NCI-H748 (cell line): Measurements from ENCODE around the gene DPY30.
"Not testable (repeated sequence)": the region's sequence is repeated elsewhere in the genome, so short reads cannot be mapped to it uniquely, and the experiment has no call there.

ENCODE experiments used
- DNase-seq: peaks from one replicate; lab custom pipeline; 2025; ENCODE audit not compliant: unreplicated experiment; lab: John Stamatoyannopoulos, UW

DPY30 gene

GRCh38 chr2:32039447-32040219 is at the start of gene DPY30:
Gene DPY30, minus strand, starts transcription at chr2:32039805. Its CDS starts 349 bp downstream, at chr2:32039456.
- peak; percentile 92 for DNase-seq

GRCh38 chr2:32074134-32074506 is 34.5 kb upstream of the DPY30 start:
- no peak for DNase-seq

- DNase-seq = no peak
These were observed 27.9 kb upstream of the DPY30 start for GRCh38 chr2:32067549-32067948.

GRCh38 chr2:32064713-32065112 is 25.1 kb upstream of the DPY30 start:
- no peak for DNase-seq

GRCh38 chr2:32064021-32064601 is 24.5 kb upstream of the DPY30 start:
- peak; percentile 30 for DNase-seq

GRCh38 chr2:32063310-32064020 is 23.9 kb upstream of the DPY30 start, which contains the start of gene SPAST:
Gene SPAST, plus strand, starts transcription at chr2:32063556. Its CDS starts 276 bp downstream, at chr2:32063832.
- peak; percentile 97 for DNase-seq

GRCh38 chr2:32061973-32062861 is 22.6 kb upstream of the DPY30 start:
- DNase-seq = peak; percentile 37

- DNase-seq = no peak
These were observed 21.8 kb upstream of the DPY30 start for GRCh38 chr2:32061430-32061829.

GRCh38 chr2:32060266-32060665 is 20.7 kb upstream of the DPY30 start:
- DNase-seq = no peak

GRCh38 chr2:32058130-32058529 is 18.5 kb upstream of the DPY30 start:
- DNase-seq = no peak

- DNase-seq = not testable (repeated sequence)
These were observed 15.0 kb upstream of the DPY30 start for GRCh38 chr2:32054583-32054982.

GRCh38 chr2:32051836-32052439 is 12.3 kb upstream of the DPY30 start:
- no peak for DNase-seq

- no peak for DNase-seq
These were observed 4.0 kb upstream of the DPY30 start for GRCh38 chr2:32043561-32043960.

GRCh38 chr2:32034198-32034887 is 5.3 kb downstream of the DPY30 start:
- DNase-seq = not testable (repeated sequence)

- DNase-seq = not testable (repeated sequence)
These were observed 20.7 kb downstream of the DPY30 start for GRCh38 chr2:32018789-32019482.

GRCh38 chr2:32012872-32013271 is 26.7 kb downstream of the DPY30 start:
- no peak for DNase-seq

GRCh38 chr2:32011485-32011960 is 28.1 kb downstream of the DPY30 start:
- no peak for DNase-seq

- DNase-seq = peak; percentile 87
These were observed 28.7 kb downstream of the DPY30 start, which contains the start of gene MEMO1 for GRCh38 chr2:32010670-32011484. Gene MEMO1, minus strand, starts transcription at chr2:32011008. Its CDS starts 761 bp downstream, at chr2:32010247.
